Endothelial cell of umbilical vein (primary cell): ENCODE measurements around the gene C3.

Experiments
- EZH2 ChIP-seq: IDR thresholded peaks from 2 replicates; pipeline ENCODE4 v1.6.1; 2012; ENCODE audit warnings: borderline replicate concordance, low read depth, mild to moderate bottlenecking, moderate library complexity, low read length, inconsistent platforms; ENCODE audit not compliant: severe bottlenecking
- JUN ChIP-seq: IDR thresholded peaks from 2 replicates; pipeline ENCODE4 v1.6.1; 2011; ENCODE audit warnings: borderline replicate concordance, low read depth; ENCODE audit not compliant: insufficient read length, insufficient read depth
- MAX ChIP-seq: IDR thresholded peaks from 2 replicates; pipeline ENCODE4 v1.6.1; 2011; ENCODE audit not compliant: insufficient read depth, insufficient read length
- POLR2A ChIP-seq: IDR thresholded peaks from 2 replicates; pipeline ENCODE4 v1.6.1; 2012; ENCODE audit warnings: low read depth, mild to moderate bottlenecking, control low read depth, low read length
- POLR2AphosphoS5 ChIP-seq: IDR thresholded peaks from 2 replicates; pipeline ENCODE4 v1.6.1; 2012; ENCODE audit warnings: low read depth, mild to moderate bottlenecking, control low read depth, low read length, moderate library complexity; ENCODE audit not compliant: insufficient read depth
- TF ChIP-seq, protein P1 (sequence below), 2 donors: IDR thresholded peaks; 1 replicate in 1 of 2; 2 replicates in 1 of 2; pipeline ENCODE4 v1.5.1; 2011; ENCODE audit warnings: low read length in 2 of 2, mild to moderate bottlenecking in 2 of 2, moderate library complexity in 2 of 2, control low read depth in 1 of 2, inconsistent platforms in 1 of 2, low read depth in 1 of 2; ENCODE audit not compliant: insufficient read depth in 1 of 2; ENCODE audit errors: extremely low read depth in 1 of 2

GRCh38 chr19:6767357-6768235, 47.1 kb upstream of the C3 start, which contains the start of gene SH2D3A:
- TF ChIP-seq, protein P1, sequence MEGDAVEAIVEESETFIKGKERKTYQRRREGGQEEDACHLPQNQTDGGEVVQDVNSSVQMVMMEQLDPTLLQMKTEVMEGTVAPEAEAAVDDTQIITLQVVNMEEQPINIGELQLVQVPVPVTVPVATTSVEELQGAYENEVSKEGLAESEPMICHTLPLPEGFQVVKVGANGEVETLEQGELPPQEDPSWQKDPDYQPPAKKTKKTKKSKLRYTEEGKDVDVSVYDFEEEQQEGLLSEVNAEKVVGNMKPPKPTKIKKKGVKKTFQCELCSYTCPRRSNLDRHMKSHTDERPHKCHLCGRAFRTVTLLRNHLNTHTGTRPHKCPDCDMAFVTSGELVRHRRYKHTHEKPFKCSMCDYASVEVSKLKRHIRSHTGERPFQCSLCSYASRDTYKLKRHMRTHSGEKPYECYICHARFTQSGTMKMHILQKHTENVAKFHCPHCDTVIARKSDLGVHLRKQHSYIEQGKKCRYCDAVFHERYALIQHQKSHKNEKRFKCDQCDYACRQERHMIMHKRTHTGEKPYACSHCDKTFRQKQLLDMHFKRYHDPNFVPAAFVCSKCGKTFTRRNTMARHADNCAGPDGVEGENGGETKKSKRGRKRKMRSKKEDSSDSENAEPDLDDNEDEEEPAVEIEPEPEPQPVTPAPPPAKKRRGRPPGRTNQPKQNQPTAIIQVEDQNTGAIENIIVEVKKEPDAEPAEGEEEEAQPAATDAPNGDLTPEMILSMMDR (IDR thresholded peaks at IDR 0.05; ENCODE audit: extremely low read depth in 1 of 2, insufficient read depth in 1 of 2, low read depth in 1 of 2, low read length in 2 of 2) = no peak
- TF ChIP-seq EZH2 = no peak
- no peak for TF ChIP-seq POLR2A
- TF ChIP-seq JUN = no peak
- no peak for TF ChIP-seq MAX
- no peak for TF ChIP-seq POLR2AphosphoS5
